ENCODE results near the gene TTC7B. TPM values are rescaled to one million over a fixed set of nuclear protein-coding genes. Genes with fewer than 3 reads are reported as not detected.

The TTC7B gene
- total and polyA plus RNA-seq, 2 donors (not counting 3 experiments of a cell fraction or from before 2014, with no cell fraction given), result 46.8 to 76.5 TPM

DNA sequence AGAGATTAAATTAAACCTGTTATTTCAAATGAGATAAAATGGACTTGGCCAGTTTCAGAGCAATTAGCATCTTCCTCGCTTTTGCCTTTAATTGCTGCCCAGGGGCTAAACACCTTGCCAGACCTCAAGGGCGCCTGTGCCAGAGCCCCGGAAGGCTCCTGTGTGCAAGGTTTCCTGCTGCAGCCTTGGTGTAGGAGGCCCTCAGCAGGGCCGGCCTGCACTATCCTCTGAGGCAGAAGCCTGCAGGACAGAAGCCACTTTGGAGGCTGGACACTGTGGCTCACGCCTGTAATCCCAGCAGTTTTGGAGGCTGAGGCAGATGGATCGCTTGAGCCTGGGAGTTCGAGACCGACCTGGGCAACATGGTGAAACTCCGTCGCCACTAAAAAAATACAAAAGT lies 269.0 kb downstream of the TTC7B start:
- Histone ChIP-seq H3K36me3 (ENCODE audit: control insufficient read depth in 2 of 2, extremely low read depth in 1 of 2, insufficient read depth in 2 of 2, low read length in 2 of 2) (peaks cover 0 to 2% of the 10 kb centered on the region in 2 experiments), H4K20me1 (replicated peaks; ENCODE audit: control insufficient read depth, extremely low read depth, insufficient read depth, low read length) (no peaks in the 10 kb centered on the region), H3K79me2 (ENCODE audit: control insufficient read depth, insufficient read depth, low read length) (no peaks in the 10 kb centered on the region), H3K27me3 (ENCODE audit: control insufficient read depth in 2 of 2, insufficient read depth in 2 of 2, low read length in 2 of 2) (no peaks in the 10 kb centered on the region), H3K9me3 (replicated peaks; ENCODE audit: control insufficient read depth, insufficient read depth, low read length) (no peaks in the 10 kb centered on the region), H3K4me3 (replicated peaks in 1 of 3; ENCODE audit: insufficient read depth in 1 of 3, low read depth in 1 of 3, low read length in 3 of 3) (no peak overlapping the region), H3K27ac (ENCODE audit: insufficient read depth, low read depth, low read length) (no peak overlapping the region), H2AFZ (ENCODE audit: low read depth, low read length) (no peak overlapping the region), H3K4me2 (ENCODE audit: insufficient read depth, low read length) (no peak overlapping the region), H3K9ac (replicated peaks; ENCODE audit: extremely low read depth, insufficient read depth, low read length) (no peak overlapping the region), H3K9me1 (replicated peaks; ENCODE audit: control insufficient read depth, extremely low read depth, insufficient read depth, low read length) (no peaks in the 10 kb centered on the region), H3K4me1 (ENCODE audit: control insufficient read depth, extremely low read depth, insufficient read depth, low read length) (no peaks in the 10 kb centered on the region)
- no peak for FAIRE-seq
- TF ChIP-seq EZH2 (IDR thresholded peaks at IDR 0.05; ENCODE audit: borderline replicate concordance, low read depth, low read length, severe bottlenecking), result no peak
- no peak for TF ChIP-seq JUN (IDR thresholded peaks at IDR 0.05; ENCODE audit: borderline replicate concordance, insufficient read depth, insufficient read length, low read depth)
- TF ChIP-seq POLR2A (IDR thresholded peaks at IDR 0.05; ENCODE audit: low read depth, low read length), result no peak
- TF ChIP-seq FOS (IDR thresholded peaks at IDR 0.05; ENCODE audit: borderline replicate concordance, insufficient read depth, low read length), result no peak
- no peak for TF ChIP-seq POLR2AphosphoS5 (IDR thresholded peaks at IDR 0.05; ENCODE audit: insufficient read depth, low read depth, low read length)
- TF ChIP-seq, protein P1, sequence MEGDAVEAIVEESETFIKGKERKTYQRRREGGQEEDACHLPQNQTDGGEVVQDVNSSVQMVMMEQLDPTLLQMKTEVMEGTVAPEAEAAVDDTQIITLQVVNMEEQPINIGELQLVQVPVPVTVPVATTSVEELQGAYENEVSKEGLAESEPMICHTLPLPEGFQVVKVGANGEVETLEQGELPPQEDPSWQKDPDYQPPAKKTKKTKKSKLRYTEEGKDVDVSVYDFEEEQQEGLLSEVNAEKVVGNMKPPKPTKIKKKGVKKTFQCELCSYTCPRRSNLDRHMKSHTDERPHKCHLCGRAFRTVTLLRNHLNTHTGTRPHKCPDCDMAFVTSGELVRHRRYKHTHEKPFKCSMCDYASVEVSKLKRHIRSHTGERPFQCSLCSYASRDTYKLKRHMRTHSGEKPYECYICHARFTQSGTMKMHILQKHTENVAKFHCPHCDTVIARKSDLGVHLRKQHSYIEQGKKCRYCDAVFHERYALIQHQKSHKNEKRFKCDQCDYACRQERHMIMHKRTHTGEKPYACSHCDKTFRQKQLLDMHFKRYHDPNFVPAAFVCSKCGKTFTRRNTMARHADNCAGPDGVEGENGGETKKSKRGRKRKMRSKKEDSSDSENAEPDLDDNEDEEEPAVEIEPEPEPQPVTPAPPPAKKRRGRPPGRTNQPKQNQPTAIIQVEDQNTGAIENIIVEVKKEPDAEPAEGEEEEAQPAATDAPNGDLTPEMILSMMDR (IDR thresholded peaks at IDR 0.05; ENCODE audit: extremely low read depth in 1 of 2, insufficient read depth in 1 of 2, low read depth in 1 of 2, low read length in 2 of 2), result no peak
- no peak for TF ChIP-seq GATA2 (IDR thresholded peaks at IDR 0.05; ENCODE audit: insufficient read depth, insufficient read length, low read depth, low read length)
- TF ChIP-seq MYC (IDR thresholded peaks at IDR 0.05; ENCODE audit: low read depth, low read length), result no peak
- BruUV-seq (replicated peaks), result no TSS peak
- ChIA-PET POLR2A (no interaction called here), CTCF (interaction anchor here (1.1 kb wide), 1 partner anchor 149 kb away, joined by 4 read pairs; no protein-coding TSS in a partner anchor)
- intact Hi-C loops (cut with micrococcal nuclease) (no loop called here), dilution Hi-C loops (cut with MboI; ENCODE audit: extremely low pct_ligation_motif_present, low sequenced_read_pairs) (no loop called here)
- DNase-seq (ENCODE audit: low read depth, low spot score), result no peak

Measured in endothelial cell of umbilical vein (primary cell).